ENCODE measurements around the gene SORCS2.

- no peak for TF ChIP-seq CTCF (IDR thresholded peaks at IDR 0.05; ENCODE audit: insufficient read depth, low read depth, low read length)
- TF ChIP-seq EZH2 (IDR thresholded peaks at IDR 0.05; ENCODE audit: insufficient read depth, low read length), result no peak
Measured at GRCh38 chr4:7263166-7263565, 70.8 kb downstream of the SORCS2 start.

Data from astrocyte (in vitro differentiated cells and primary cell).